HepG2 (cell line): ENCODE data around the gene LZTR1. TPM values are rescaled to one million over a fixed set of nuclear protein-coding genes. Genes with fewer than 3 reads are reported as not detected.

Source experiments
- ATAC-seq: fragments of 200-7000 bp; cut with Tn5 transposase; 3 replicates; pipeline ENCODE4 v1.9.1; 2020; ENCODE audit warnings: mild to moderate bottlenecking, moderate library complexity
- BruUV-seq: library from RNA; stranded (reverse); fragments of 400-500 nt; replicated peaks from 2 replicates; lab custom pipeline; 2021; lab: Mats Ljungman, UMichigan
- CTCF ChIA-PET: fragments of 300-600 bp; formaldehyde crosslinking; extraction: SDS; loops from one replicate; lab custom pipeline; 2021; ENCODE audit warnings: low total read pairs, inconsistent platforms, low intra/inter-chr PET ratio; lab: Yijun Ruan, JAX
- POLR2A ChIA-PET: fragments of 350-600 bp; sonication (Branson Sonifier 250); formaldehyde crosslinking; loops from one replicate; lab custom pipeline; 2020; ENCODE audit warnings: antibody characterized with exemption, inconsistent platforms; lab: Yijun Ruan, JAX
- DNase-seq: peaks from one replicate; pipeline ENCODE4 v3.0.0-alpha.2; 2015; ENCODE audit warnings: low spot score
- FAIRE-seq: peaks from 3 replicates; lab custom pipeline; 2011; peaks lifted over from hg19 to GRCh38; lab: Jason Lieb, UNC
- H2AFZ ChIP-seq: one replicate; pipeline ENCODE4 v1.6.1; 2011; ENCODE audit warnings: low read length, inconsistent platforms
- H3K27ac ChIP-seq: fragments of 300-600 bp; 3 replicates; pipeline ENCODE4 v1.8.0; 2011; ENCODE audit warnings: mixed run types, mild to moderate bottlenecking, mixed read lengths, low read length, inconsistent platforms; ENCODE audit not compliant: insufficient read depth; ENCODE audit errors: extremely low read length
- H3K27me3 ChIP-seq, 2 experiments: fragments of 200-600 bp in 1 of 2; 2 replicates in 1 of 2; 3 replicates in 1 of 2; pipeline versions ENCODE4 v1.6.0 to v1.8.0; 2011; ENCODE audit warnings: low read length in 2 of 2, mild to moderate bottlenecking in 2 of 2, moderate library complexity in 2 of 2, inconsistent platforms in 1 of 2; ENCODE audit not compliant: insufficient read depth in 2 of 2, control insufficient read depth in 1 of 2
- H3K36me3 ChIP-seq, 2 experiments: fragments of 200-600 bp in 1 of 2; replicated peaks in 1 of 2; 2 replicates in 1 of 2; 3 replicates in 1 of 2; pipeline versions ENCODE4 v1.5.1 to v1.8.0; 2011; ENCODE audit warnings: low read length in 2 of 2, inconsistent platforms in 1 of 2; ENCODE audit not compliant: insufficient read depth in 2 of 2, control insufficient read depth in 1 of 2
- H3K4me1 ChIP-seq: 2 replicates; pipeline ENCODE4 v1.5.1; 2012; ENCODE audit warnings: low read length, inconsistent platforms; ENCODE audit not compliant: insufficient read depth
- H3K4me2 ChIP-seq: 2 replicates; pipeline ENCODE4 v1.6.0; 2011; ENCODE audit warnings: low read depth, low read length, inconsistent platforms
- H3K4me3 ChIP-seq, 3 experiments: fragments of 200-600 bp in 1 of 3; sonication (generic), shearing (Covaris generic) in 1 of 3; replicated peaks in 1 of 3; 2 replicates each; pipeline ENCODE4 v1.5.1; 2011 to 2016; ENCODE audit warnings: low read length in 3 of 3, inconsistent platforms in 2 of 3, low read depth in 2 of 3, mild to moderate bottlenecking in 2 of 3, control low read depth in 1 of 3, mixed read lengths in 1 of 3; ENCODE audit not compliant: insufficient read depth in 1 of 3
- H3K79me2 ChIP-seq: one replicate; pipeline ENCODE4 v1.6.1; 2011; ENCODE audit warnings: low read length, inconsistent platforms; ENCODE audit not compliant: insufficient read depth
- H3K9ac ChIP-seq: 2 replicates; pipeline ENCODE4 v1.6.0; 2011; ENCODE audit warnings: mild to moderate bottlenecking, low read depth, low read length, inconsistent platforms; ENCODE audit not compliant: insufficient read depth
- H3K9me3 ChIP-seq: 2 replicates; pipeline ENCODE4 v1.5.1; 2012; ENCODE audit warnings: mild to moderate bottlenecking, low read length
- H4K20me1 ChIP-seq: 2 replicates; pipeline ENCODE4 v1.6.0; 2011; ENCODE audit warnings: inconsistent platforms, mild to moderate bottlenecking, low read length, moderate library complexity; ENCODE audit not compliant: insufficient read depth
- KDM1A ChIP-seq: IDR thresholded peaks from 2 replicates; pipeline ENCODE4 v1.6.1; 2016; ENCODE audit warnings: missing compliant biosample characterization
- MEIS1 ChIP-seq: sonication (generic); formaldehyde crosslinking; IDR thresholded peaks from 2 replicates; pipeline ENCODE4 v1.9.0; 2021; ENCODE audit warnings: mild to moderate bottlenecking, missing genetic modification reagents, moderate library complexity, borderline replicate concordance
- TEAD3 ChIP-seq: optimal IDR thresholded peaks from 2 replicates; pipeline ENCODE3; 2016; ENCODE audit warnings: borderline replicate concordance
- ZMYM3 ChIP-seq: sonication (generic); formaldehyde crosslinking; IDR thresholded peaks from 2 replicates; pipeline ENCODE4 v1.5.1; 2020; ENCODE audit warnings: mild to moderate bottlenecking, missing genetic modification reagents
- ZNF329 ChIP-seq: sonication (generic); formaldehyde crosslinking; IDR thresholded peaks from 2 replicates; pipeline ENCODE4 v1.9.0; 2021; ENCODE audit warnings: low read depth, mild to moderate bottlenecking, missing genetic modification reagents
- ZNF562 ChIP-seq: sonication (generic); formaldehyde crosslinking; IDR thresholded peaks from 2 replicates; pipeline ENCODE4 v1.8.0; 2022; ENCODE audit warnings: missing genetic modification reagents, borderline replicate concordance
- WGBS: methylation state at CpG from one replicate; pipeline ENCODE4 v1.1.6; 2017; ENCODE audit warnings: low lambda C conversion rate; 5-methylcytosine and 5-hydroxymethylcytosine counted together
- in situ Hi-C: cut with HindIII; loops from 2 replicates; pipeline ENCODE4 v1.10.0; 2017; ENCODE audit warnings: low pct_unique_long_range_greater_than_20kb; ENCODE audit not compliant: extremely low pct_ligation_motif_present
- intact Hi-C: fragments of 100-400 bp; cut with micrococcal nuclease; formaldehyde crosslinking; loops from one replicate; pipeline ENCODE4 v1.10.0; 2022; ENCODE audit not compliant: unreplicated experiment
- polyA plus RNA-seq, 8 experiments: library from polyadenylated mRNA; depleted of rRNA in 3 of 8; stranded (reverse) in 7 of 8; unstranded in 1 of 8; fragments of >200 nt; fragmentation: Illumina TruSeq in 4 of 8; extraction: Trizol in 4 of 8; gene quantifications; 2 replicates each; pipeline versions ENCODE4 v1.2.1 to v1.2.3, GENCODE V29; 2011 to 2016; ENCODE audit warnings: low read depth in 4 of 8, missing spikeins in 1 of 8, mixed read lengths in 1 of 8; ENCODE audit not compliant: insufficient read depth in 1 of 8
- total RNA-seq, 5 experiments: library from RNA; depleted of rRNA; stranded (reverse); fragments of >200 nt; fragmentation: Illumina TruSeq; extraction: Trizol; gene quantifications; 2 replicates each; pipeline ENCODE4 v1.2.3, GENCODE V29; 2016; ENCODE audit warnings: low read depth in 1 of 5
- TF ChIP-seq, protein P1 (sequence below): sonication (generic); formaldehyde crosslinking; IDR thresholded peaks from 2 replicates; pipeline ENCODE4 v1.8.1; 2022; ENCODE audit warnings: mild to moderate bottlenecking, missing genetic modification reagents
- TF ChIP-seq, protein P2 (sequence below): sonication (generic); formaldehyde crosslinking; IDR thresholded peaks from 2 replicates; pipeline ENCODE4 v1.5.1; 2020; ENCODE audit warnings: missing genetic modification reagents, mild to moderate bottlenecking, borderline replicate concordance
- TF ChIP-seq, protein P3 (sequence below): sonication (generic); formaldehyde crosslinking; IDR thresholded peaks from 2 replicates; pipeline ENCODE4 v1.4.0; 2020; ENCODE audit warnings: missing genetic modification reagents, borderline replicate concordance
- TF ChIP-seq, protein P4 (sequence below): sonication (generic); formaldehyde crosslinking; IDR thresholded peaks from 2 replicates; pipeline ENCODE4 v1.4.0; 2020; ENCODE audit warnings: mild to moderate bottlenecking, low read depth, missing genetic modification reagents

The LZTR1 gene
- total and polyA plus RNA-seq, 2 of the 13 experiments (the other 11 are each of a cell fraction or from before 2014, with no cell fraction given) = 21.8 to 22.4 TPM

DNA sequence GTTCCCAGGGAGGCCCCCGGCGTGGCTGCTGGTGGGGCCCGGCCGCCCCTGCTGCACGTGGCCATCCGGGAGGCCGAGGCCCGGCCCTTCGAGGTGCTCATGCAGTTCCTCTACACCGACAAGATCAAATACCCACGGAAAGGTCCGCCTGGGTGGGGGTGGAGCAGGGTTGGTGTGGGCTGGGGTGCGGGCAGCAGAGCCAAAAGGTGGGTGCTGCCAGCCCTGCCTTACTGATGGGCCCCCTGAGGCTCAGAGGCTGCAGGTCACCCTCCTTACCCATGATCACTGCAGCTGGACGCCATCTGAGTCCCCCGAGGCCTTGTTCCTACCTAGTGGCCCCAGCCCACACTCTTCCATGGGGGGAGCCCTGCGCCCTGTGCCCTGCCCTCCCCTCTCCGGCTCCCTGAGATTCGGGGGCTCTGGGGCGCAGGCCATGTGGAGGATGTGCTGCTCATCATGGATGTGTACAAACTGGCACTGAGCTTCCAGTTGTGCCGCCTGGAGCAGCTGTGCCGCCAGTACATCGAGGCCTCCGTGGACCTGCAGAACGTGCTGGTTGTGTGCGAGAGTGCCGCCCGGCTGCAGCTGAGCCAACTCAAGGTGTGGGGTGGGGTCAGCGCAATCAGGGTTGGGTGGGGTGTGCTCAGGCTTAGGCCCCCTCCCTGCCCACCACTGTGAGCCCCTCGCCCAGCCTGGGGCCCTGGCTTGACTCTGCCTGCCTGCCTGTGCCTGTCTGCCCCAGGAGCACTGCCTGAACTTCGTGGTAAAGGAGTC lies 12.2 kb downstream of the LZTR1 start:
- no peaks in the 10 kb centered on the region for H4K20me1 ChIP-seq
- no peak overlapping the region for H3K9ac ChIP-seq
- ATAC-seq (no peak), FAIRE-seq (no peak), DNase-seq (no peak)
- no peak overlapping the region for H2AFZ ChIP-seq
- H3K9me3 ChIP-seq = no peaks in the 10 kb centered on the region
- WGBS = 99% methylated on average over 12 of the region's 30 CpGs
- intact Hi-C loops (no loop called here), in situ Hi-C loops (no loop called here)
- TF ChIP-seq TEAD3 (CRISPR knock-in tag) (no peak), ZNF562 (CRISPR knock-in tag) (no peak), ZMYM3 (CRISPR knock-in tag) (no peak), KDM1A (CRISPR knock-in tag) (no peak)
- TF ChIP-seq, protein P1, sequence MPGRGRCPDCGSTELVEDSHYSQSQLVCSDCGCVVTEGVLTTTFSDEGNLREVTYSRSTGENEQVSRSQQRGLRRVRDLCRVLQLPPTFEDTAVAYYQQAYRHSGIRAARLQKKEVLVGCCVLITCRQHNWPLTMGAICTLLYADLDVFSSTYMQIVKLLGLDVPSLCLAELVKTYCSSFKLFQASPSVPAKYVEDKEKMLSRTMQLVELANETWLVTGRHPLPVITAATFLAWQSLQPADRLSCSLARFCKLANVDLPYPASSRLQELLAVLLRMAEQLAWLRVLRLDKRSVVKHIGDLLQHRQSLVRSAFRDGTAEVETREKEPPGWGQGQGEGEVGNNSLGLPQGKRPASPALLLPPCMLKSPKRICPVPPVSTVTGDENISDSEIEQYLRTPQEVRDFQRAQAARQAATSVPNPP = no peak
- no peak overlapping the region for H3K4me3 ChIP-seq
- POLR2A ChIA-PET = no interaction called here
- H3K27ac ChIP-seq = no peak overlapping the region
- H3K27me3 ChIP-seq = no peaks in the 10 kb centered on the region
- no peaks in the 10 kb centered on the region for H3K4me1 ChIP-seq
- BruUV-seq = no TSS peak
- no peaks in the 10 kb centered on the region for H3K79me2 ChIP-seq
- no peak overlapping the region for H3K4me2 ChIP-seq
- peaks cover 3 to 41% of the 10 kb centered on the region in 2 experiments for H3K36me3 ChIP-seq
- CTCF ChIA-PET = no interaction called here

DNA sequence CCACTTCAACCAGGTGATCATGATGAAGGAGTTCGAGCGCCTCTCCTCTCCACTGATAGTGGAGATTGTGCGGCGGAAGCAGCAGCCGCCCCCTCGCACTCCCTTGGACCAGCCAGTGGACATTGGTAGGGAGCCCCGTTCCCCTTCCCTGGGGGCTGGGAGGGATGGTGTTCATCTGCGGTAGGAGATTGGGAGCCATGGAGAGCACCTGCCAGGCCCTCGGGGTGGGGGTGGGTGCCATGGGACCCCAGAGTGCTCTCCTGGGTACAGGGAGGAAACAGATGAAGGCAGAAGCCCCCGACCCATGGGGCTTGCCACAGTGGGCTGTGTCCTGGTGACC lies 12.8 kb downstream of the LZTR1 start:
- H4K20me1 ChIP-seq = no peaks in the 10 kb centered on the region
- H3K79me2 ChIP-seq = no peaks in the 10 kb centered on the region
- ChIA-PET CTCF (no interaction called here), POLR2A (no interaction called here)
- no peak overlapping the region for H3K4me3 ChIP-seq
- no peaks in the 10 kb centered on the region for H3K4me1 ChIP-seq
- H3K4me2 ChIP-seq = no peak overlapping the region
- intact Hi-C loops = no loop called here
- no peaks in the 10 kb centered on the region for H3K9me3 ChIP-seq
- no peak overlapping the region for H3K27ac ChIP-seq
- in situ Hi-C loops = no loop called here
- DNase-seq (no peak), ATAC-seq (no peak), FAIRE-seq (no peak)
- no peak overlapping the region for H3K9ac ChIP-seq
- peaks cover 5 to 47% of the 10 kb centered on the region in 2 experiments for H3K36me3 ChIP-seq
- no TSS peak for BruUV-seq
- H2AFZ ChIP-seq = no peak overlapping the region
- no peaks in the 10 kb centered on the region for H3K27me3 ChIP-seq
- WGBS = 100% methylated on average over 8 of the region's 10 CpGs
- TF ChIP-seq, protein P2, sequence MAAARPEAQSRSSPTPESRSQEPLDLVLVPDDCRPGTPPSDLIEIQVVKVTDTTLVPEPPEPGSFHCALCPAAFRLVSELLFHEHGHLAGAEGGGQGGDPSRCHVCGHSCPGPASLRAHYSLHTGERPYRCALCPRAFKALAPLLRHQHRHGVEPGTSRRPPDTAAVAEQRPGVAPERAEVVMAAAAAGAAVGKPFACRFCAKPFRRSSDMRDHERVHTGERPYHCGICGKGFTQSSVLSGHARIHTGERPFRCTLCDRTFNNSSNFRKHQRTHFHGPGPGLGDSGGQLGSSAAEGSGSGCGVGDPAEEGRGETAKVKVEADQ (CRISPR knock-in tag) = no peak
- no peak for TF ChIP-seq ZNF329 (CRISPR knock-in tag)
- TF ChIP-seq, protein P3, sequence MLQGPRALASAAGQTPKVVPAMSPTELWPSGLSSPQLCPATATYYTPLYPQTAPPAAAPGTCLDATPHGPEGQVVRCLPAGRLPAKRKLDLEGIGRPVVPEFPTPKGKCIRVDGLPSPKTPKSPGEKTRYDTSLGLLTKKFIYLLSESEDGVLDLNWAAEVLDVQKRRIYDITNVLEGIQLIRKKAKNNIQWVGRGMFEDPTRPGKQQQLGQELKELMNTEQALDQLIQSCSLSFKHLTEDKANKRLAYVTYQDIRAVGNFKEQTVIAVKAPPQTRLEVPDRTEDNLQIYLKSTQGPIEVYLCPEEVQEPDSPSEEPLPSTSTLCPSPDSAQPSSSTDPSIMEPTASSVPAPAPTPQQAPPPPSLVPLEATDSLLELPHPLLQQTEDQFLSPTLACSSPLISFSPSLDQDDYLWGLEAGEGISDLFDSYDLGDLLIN (CRISPR knock-in tag) = no peak
- TF ChIP-seq, protein P4, sequence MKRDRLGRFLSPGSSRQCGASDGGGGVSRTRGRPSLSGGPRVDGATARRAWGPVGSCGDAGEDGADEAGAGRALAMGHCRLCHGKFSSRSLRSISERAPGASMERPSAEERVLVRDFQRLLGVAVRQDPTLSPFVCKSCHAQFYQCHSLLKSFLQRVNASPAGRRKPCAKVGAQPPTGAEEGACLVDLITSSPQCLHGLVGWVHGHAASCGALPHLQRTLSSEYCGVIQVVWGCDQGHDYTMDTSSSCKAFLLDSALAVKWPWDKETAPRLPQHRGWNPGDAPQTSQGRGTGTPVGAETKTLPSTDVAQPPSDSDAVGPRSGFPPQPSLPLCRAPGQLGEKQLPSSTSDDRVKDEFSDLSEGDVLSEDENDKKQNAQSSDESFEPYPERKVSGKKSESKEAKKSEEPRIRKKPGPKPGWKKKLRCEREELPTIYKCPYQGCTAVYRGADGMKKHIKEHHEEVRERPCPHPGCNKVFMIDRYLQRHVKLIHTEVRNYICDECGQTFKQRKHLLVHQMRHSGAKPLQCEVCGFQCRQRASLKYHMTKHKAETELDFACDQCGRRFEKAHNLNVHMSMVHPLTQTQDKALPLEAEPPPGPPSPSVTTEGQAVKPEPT (CRISPR knock-in tag) = no peak
- no peak for TF ChIP-seq MEIS1 (CRISPR knock-in tag)
